ENCODE results near the gene KLHL12.

The KLHL12 gene

DNA sequence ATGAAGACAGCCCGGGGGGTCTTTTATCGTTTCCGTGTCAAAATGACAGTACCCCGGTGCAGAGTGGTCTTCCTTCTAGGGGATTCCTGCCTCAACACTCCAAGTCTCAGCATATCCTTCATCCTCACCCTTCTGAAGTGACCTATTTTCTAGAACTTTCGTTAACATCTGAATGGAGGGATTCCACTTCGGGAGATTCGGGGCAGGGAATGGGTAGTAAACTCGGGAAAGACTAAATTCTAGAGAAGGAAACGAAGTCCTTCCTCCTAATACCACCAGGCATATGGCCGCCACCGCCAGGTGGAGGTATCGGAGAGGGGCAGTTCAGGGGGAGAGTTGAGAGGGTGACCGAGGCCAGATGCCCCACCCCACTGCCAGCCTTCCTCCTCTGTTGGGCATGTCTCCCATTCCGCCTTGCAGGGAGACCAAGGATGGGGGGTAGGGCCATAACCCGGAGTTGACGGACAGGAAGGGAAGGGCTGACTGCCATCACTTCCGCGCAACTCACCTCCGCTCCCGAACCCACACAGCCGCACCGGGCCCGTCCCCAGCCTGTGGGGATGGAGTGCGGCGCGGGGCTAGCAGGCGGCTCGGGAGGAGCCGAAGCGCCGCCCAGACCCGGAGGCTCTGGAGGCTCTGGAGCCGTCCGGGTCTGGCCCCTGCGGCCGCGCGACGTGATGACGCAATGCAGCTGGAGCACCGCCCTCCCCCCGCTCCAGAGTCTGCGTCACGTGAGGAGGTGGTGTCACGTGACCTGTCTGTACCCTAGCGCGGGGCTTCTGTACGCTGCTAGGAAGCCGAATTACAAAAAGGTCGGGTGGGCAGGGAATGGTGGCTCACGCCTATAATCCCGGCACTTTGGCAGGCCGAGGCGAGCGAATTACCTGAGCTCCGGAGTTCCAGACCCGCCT lies at the start of gene KLHL12:
KLHL12 (minus strand) TSS at position 654 of the 911 bp plus-strand sequence. CDS start 2,072 bp downstream, outside the sequence.
- DNase-seq (ENCODE audit: low read depth in 2 of 2): peak; percentile 92 to 94

DNA sequence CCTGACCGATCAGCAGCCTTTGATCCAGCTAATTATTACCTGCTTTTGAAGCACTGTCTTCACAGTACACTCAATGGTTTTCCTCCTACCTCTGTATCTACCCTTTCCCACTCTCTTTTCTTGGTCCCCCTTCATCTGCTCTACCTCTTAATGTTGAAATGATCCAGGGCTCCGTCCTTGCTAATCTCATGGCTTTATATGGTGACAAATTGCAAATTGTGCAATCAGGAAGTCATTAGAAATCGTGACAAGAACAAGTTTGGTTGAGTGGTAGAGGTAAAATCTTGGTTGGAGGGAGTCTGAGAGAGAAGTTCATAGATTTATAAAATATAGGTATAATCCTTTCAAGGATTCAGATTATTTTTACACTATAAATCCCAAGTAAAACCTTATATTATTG lies 49.6 kb upstream of the KLHL12 start:
- DNase-seq (ENCODE audit: low read depth in 2 of 2): no peak

DNA sequence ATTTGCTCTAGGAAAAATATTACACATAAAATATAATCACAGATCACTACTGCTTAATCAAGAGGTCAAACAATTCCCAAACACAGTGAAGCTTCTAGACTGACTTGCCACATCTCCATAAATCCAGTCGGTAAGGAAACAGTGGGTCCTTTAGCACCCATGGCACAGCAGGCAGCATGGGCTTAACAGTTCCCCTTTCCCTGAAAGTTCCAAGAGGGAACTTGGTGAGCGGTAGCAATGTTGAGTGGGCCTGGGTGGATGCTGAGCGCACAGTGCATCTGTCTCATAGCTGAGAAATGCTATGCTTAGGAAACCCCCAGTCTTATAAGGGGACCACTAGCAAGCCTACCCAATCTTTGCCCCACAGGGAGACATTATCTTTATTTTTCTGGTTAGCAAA lies 47.8 kb upstream of the KLHL12 start:
- DNase-seq (ENCODE audit: low read depth in 2 of 2): no peak

DNA sequence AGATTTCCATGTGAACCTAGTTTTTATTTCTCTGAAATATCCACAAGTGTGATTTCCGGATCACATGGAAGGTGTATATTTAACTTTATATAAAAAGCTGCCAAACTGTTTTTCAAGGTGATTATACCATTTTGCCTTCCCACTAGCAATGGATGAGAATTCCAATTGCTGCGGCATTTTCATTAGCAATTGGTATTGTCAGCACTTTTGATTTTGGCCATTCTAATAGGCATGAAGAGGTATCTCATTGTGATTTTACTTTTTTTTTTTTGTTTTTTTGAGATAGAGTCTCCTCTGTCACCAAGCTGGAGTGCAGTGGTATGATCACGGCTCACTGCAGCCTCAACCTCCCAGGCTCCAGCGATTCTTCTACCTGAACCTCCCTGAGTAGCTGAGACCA lies 45.0 kb upstream of the KLHL12 start:
- no peak for DNase-seq (ENCODE audit: low read depth in 2 of 2)

DNA sequence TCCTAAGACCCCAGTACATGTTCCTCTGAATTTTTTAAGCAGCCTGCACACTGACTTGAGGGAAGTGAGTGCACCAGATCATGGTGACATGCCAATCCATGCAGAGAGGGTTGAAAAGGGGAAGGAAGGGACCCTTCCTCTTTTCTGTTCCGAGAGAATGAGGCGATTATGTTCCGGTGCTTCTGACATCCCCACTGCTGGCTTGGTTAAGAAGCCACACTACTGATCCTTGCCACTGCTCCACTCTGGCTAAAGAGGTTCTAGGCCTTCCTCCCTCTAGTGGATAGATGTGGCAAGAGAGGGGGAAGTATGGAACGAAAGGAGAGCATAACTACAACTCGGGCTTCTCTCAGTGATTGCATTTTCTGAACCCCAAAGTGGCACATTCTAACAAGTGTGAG lies 41.9 kb upstream of the KLHL12 start:
- peak; percentile 9 to 21 for DNase-seq (ENCODE audit: low read depth in 2 of 2)

DNA sequence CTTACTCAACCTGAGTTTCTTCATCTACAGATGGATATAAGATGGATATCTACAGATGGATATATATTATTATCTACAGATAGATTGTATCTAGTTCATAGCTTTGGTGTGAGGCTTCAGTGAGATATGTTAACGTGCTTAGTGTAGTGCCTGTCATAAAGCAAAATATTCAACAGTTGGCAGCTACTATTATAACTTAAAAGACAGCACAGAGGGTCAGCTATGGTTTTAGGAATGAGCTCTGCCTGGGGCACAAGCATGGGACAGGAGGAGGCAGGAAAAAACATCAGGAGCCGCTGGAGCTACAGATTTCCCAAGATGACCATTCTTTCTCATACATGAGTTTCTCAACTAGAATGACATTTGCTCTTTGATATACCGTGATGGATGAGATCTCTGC lies 41.3 kb upstream of the KLHL12 start:
- DNase-seq (ENCODE audit: low read depth in 2 of 2): no peak

DNA sequence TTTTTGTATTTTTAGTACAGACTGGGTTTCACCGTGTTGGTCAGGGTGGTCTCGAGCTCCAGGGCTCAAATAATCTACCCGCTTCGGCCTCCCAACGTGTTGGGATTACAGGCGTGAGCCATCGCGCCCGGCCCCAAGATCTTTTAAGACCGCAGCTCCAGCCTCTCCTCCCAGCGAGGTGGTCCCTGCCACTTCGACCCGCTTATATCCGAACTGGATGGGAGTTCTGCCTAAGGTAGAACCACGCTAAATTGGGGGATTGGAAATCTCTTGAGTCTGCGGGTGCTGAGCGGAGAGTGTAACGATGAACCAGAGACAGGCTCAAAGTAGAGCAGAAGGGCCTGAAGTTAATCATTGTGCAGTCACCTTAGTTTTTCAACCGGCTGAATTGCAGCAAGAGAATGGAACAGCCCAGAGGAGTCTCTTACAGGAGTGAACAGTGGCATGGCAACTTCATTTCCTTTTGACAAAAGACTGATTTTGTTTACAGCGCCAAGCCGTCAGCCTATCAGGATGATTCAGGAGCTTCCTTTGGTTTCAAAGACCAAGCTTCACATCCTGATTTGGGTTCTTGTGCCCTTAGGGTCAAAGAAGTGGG lies 40.7 kb upstream of the KLHL12 start:
- no peak for DNase-seq (ENCODE audit: low read depth in 2 of 2)

DNA sequence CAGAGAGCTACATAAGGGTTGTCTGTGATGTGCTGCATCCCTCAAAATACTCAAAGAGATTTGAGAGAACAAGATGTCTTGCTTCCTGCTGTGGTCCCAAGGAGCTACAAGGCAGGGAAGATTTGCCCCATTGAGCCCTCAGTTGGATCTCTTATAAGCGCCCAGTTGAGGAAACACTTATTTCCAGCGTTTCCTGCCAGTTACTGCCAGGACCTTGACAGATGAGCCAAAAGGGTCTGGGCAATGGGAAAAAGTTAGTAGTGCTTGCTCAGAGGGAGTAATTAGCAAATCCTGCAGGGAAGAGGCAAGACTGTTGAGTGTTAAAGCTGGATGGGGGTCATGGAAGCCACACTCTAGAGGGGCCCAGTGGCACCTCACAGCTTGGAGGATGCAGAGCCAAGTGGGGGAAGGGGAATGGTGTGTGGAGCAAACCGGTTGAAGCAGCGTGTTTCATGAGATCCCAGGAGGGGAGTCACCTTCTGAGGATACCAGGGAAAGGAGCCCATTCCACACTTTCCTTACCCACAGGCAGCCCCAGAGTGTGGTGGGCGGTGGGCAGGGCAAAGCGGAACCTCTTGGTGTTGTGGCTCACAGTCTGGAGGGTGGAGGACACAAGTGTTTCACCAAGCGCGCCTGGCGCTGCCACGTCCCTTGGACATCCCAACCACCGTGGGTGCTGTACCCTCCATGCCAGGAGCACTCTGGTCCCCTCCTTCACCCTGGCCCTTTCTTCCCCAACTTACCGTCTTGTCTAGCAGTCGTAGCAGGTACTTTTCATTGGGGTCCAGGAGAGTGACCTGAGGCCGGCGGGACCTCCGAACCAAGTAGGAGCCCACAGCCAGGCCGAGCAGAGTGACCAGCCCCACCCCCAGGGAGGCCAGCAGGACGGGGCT lies 39.2 kb upstream of the KLHL12 start:
- DNase-seq (ENCODE audit: low read depth in 2 of 2): no peak

DNA sequence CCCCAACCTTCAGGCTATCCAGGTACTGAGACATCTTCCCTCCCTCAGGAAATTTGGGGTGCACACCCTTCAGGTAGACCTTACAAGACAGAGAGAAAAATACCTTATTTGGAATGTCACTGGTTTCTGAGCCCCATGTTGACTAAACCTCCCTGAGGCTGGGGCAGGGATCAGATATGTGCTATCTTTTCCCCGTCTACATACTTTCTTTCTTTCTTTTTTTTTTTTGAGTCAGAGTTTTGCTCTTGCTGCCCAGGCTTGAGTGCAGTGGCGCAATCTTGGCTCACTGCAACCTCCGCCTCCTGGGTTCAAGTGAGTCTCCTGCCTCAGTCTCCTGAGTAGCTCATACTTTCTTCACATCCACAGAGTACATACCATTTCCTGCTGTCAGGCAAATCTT lies 38.4 kb upstream of the KLHL12 start:
- no peak for DNase-seq (ENCODE audit: low read depth in 2 of 2)

DNA sequence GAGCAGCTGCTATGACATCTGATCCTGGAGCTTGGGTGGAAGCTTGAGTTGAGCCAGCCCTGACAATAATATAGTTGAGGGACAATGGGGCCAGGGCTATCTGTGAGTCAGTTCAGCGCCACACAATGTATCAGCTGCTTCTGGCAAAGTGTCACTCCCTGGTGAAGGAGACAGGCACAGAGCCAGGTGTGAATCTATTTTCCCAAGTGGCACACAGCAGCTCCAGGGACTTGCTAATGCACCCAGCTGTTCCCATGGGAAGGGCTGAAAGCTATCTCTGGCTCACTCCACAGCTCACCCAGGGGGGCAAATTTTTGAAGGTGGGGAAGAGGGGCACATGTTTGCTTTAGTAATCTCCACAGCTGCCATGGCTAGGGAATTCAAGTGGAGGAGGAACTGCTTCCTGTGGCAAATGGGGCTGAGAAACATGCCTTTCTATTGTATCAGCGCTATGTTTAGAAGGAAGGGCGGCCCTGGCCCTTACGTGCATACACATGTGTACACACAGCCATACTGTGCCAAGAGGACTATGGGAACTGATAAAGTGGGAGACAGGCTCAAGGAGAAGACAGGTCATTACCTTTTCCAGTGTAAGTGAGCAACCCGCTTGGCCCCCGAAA lies 37.9 kb upstream of the KLHL12 start:
- no peak for DNase-seq (ENCODE audit: low read depth in 2 of 2)

DNA sequence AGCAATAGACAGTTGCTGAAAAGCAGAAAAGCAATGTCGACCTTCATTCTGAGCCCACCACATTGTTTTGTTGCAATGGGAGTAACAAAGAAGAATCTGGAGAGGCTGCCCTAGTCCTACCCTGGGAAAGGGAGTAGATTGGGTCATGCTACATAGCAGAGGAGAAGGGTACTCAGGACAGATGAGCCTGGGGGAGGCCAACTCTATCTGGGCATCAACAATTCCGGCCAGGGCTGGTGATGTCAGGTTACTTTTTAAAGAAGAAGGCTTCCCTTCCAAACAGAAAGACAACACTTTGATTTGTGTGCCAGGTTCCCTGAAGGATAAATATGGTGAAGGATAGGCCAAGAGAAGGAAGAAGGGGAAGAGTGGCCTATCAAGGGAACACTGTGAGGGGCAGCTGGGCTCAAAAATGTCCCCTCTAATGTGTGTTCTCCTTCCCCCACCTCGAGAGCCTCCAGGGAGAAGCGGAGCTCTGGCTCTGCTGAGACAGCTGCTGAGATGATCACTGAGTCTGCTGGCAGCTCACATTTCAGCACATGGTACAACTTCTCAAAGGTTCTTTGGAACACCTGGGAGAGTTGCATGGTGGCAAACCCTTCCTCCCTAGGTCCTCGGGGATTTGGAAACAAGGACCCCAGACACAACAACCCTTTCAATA lies 34.3 kb upstream of the KLHL12 start:
- no peak for DNase-seq (ENCODE audit: low read depth in 2 of 2)

DNA sequence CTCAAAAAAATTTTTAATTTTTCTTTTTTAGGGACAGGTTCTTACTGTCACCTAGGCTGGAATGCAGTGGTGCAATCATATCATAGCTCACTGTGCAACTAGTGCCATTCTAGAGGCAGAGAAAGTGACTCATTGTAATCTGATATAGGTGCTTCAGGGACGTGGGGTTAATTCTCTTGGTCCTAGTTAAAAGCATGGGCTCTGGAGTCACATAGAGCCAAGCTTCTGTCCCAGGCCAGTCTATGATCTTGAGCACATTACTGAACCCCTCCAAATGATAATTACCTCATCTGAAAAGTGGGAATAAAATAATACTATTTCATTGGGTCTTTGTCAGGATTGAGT lies 32.2 kb upstream of the KLHL12 start:
- no peak for DNase-seq (ENCODE audit: low read depth in 2 of 2)

DNA sequence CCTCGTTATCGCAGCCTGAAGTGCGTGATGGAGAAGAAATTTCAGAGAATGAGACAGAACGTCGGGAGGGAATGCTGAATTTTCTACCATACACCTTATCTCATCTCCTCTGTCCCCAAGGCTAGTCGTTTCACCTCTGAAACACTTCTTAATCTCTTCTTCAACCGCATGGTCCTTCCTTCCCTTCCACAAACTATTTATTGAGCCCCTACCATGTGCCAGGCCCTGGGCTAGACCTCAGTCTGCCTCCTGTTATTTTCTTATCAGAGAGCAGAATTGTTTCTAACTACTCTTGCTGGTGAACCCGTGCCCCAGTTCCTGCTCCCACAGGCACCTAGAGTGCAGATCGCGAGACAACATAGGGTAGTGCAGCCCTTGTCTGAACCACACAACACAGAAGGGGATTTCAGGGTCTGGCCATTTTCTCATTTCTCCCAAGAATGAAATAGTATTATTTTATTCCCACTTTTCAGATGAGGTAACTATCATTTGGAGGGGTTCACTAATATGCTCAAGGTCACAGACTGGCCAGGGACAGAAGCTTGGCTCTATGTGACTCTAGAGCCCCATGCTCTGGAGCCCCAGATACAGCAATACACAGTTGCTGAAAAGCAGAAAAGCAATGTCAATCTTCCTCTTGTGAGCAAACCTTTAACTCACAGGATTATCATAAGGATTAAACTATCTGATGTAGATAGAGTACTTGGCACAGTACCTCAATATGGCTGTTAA lies 31.7 kb upstream of the KLHL12 start:
- DNase-seq (ENCODE audit: low read depth in 2 of 2): no peak

DNA sequence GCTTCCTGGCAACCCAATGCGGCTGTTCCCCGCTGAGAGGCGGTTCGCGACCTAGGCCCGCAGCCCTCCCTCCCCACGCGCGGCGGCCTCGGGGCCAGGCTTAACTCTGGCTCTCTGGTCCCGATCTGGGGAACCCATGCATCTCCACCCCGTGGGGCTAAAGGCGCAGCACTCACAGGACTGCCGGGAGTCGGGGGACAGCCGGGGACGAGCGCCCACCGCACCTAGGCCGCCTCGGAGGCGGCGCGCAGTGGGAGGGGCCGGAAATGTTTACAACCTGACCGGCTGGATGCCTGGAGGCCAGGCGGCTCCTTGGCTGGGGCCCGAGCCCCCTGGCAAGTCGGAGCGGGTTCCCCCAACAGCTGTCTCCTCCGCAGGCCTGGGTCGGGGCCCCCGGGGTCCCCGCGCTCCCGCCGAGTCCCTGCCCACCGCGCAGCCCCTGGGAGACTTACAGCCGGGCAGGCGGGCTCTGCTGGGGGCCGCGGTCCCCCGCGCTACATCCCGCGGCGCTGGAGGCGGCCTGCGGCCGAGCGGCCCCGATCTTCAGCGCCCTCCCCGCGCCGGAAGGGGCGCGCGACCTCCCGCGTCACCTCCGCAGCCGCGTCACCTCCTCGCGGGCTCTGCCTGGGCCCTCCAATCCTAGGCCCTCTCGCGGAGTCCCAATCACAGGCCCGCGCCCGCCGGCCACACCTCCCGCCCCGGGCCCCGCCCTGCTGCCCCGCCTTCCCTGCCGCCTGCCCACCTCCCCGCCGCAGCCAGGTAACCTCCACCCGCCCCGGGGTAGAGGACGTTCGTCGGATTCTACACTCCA lies 30.9 kb upstream of the KLHL12 start, which contains the start of gene ADIPOR1:
ADIPOR1 (minus strand) TSS at position 580 of the 811 bp plus-strand sequence. CDS start 7,242 bp downstream, outside the sequence.
- peak; percentile 90 for DNase-seq (ENCODE audit: low read depth in 2 of 2)

DNA sequence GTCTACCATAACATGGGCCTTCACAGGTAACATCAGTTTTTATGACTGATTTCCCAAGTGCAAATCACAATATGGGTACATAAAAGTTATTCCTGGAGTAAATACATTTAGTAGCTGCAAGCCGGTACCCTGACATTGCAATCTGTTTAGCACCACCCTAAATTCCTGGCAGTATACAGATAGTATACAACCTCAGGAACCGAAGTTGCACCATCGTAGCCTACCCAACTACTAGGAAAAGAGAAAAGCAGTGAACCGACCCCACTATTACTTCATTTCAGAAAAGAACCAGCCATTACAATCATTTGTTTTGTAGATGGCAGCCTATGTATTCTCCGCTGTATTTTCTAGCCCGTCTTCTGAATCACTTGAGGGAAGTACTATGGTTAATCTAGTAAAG lies 29.9 kb upstream of the KLHL12 start:
- no peak for DNase-seq (ENCODE audit: low read depth in 2 of 2)

DNA sequence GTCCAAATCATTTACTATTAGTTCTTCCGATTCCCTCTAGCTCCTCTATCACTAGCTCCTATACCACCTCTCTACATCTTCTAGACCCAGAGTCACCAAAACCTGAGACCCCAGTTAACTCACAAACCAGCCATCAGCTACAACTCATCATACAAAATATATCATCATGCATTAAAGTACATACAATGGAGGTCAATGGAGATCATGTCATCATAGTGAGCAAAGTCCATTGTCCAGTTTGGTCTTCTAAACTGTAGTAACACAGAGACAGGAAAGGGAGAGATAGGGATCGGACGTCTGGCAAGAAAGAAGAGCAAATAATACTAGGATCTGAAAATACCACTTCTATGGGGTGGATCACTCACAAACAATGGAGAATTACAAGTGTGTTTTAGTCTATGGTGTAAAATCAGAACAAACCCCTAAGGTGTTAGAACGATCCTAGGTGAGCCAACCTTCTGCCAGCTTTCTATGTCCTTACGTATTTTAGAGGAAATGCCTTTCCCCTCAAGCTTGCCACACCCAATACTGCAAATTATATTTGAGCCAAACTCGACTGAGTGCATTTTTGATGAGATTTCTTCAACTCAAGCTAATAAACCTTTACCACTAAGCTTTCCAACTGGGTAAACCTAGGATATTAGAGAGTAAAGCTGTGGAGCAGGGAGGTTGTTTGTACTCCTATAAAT lies 27.2 kb upstream of the KLHL12 start:
- no peak for DNase-seq (ENCODE audit: low read depth in 2 of 2)

DNA sequence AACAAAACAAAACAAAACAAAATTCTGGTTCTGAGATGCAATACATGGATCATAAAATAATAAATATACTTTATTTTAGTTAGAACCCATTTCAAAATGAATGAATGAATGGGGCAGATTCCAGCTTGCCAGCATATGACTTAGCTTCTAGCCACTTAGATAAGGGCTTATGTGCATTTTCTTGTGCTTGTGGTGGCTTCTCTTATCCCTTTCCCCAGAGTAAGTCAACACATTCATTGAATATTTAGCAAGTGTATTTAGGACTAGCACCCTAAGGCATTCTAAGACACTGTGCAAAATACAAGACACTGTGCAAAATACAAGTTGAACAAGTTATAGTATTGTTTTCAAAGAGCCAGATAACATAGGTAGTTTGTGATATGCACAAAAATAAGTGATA lies 26.4 kb upstream of the KLHL12 start:
- DNase-seq (ENCODE audit: low read depth in 2 of 2): no peak

DNA sequence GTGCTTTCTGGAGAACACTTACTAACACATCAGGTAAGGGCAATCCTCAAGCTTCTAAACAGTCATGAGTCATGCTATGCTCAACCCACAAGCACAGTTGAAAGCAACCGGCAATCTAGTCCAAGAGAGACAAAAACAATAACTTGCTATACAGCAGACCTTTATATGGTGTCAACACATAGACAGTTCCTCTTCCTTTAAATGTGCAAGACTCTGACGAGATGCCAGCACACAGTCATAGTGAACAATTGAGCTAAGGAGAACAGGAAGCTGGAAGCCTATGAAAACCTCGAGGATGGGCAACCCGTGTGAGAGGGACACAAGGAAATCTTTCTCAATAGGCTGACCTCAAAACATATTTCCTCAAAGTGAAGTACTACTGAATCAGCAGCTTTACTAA lies 25.8 kb upstream of the KLHL12 start:
- DNase-seq (ENCODE audit: low read depth in 2 of 2): no peak

DNA sequence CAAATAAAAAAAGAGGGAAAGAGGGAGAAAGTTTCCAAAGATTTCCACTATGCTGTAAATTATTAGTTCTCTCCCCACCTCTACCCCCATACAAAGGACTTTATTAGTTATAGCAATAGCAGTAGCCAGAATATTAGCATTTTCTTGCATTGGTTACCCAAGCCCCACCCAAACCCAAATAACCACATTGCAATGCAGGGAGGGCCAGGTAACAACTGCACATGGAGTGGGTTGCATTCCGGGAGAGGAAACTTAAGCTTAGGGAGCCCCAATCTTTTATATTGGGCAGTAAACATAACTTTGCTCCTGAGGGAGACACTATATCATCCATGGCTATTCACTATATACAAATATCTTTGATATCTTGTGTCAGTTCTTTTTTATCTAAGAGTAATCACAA lies 25.1 kb upstream of the KLHL12 start:
- no peak for DNase-seq (ENCODE audit: low read depth in 2 of 2)

All from stimulated activated CD4-positive, alpha-beta T cell treated with anti-CD3 and anti-CD28 coated beads, Interleukin-4, amount 100 ng/mL, for 48 hours (primary cell).